ENCODE data around the gene MIPOL1. TPM values are rescaled to one million over a fixed set of nuclear protein-coding genes. Genes with fewer than 3 reads are reported as not detected.

MIPOL1 gene
- total RNA-seq, 1 experiment from 2014 or later = 15.4 TPM

- Histone ChIP-seq H3K4me3 (replicated peaks in 1 of 2; ENCODE audit: low read depth in 1 of 2, low read length in 2 of 2) (no peak overlapping the region), H3K9me2 (ENCODE audit: insufficient read depth) (no peaks in the 10 kb centered on the region), H3K27me3 (ENCODE audit: insufficient read depth, low read length) (no peaks in the 10 kb centered on the region), H3K36me3 (ENCODE audit: control insufficient read depth in 1 of 2, insufficient read depth in 2 of 2, low read length in 2 of 2) (no peaks in the 10 kb centered on the region), H3K9ac (ENCODE audit: low read length) (no peak overlapping the region), H3K9me3 (ENCODE audit: control insufficient read depth in 1 of 2, insufficient read depth in 1 of 2, low read depth in 1 of 2, low read length in 2 of 2) (no peaks in the 10 kb centered on the region), H2AFZ (ENCODE audit: low read depth, low read length, poor library complexity, severe bottlenecking) (no peak overlapping the region), H3K79me2 (ENCODE audit: insufficient read depth, low read length) (no peaks in the 10 kb centered on the region), H3K27ac (ENCODE audit: low read depth, low read length) (no peak overlapping the region), H4K20me1 (ENCODE audit: insufficient read depth) (no peaks in the 10 kb centered on the region), H3K4me1 (ENCODE audit: control insufficient read depth in 1 of 2, insufficient read depth in 2 of 2, low read length in 2 of 2) (no peaks in the 10 kb centered on the region), H3K4me2 (ENCODE audit: low read length) (no peak overlapping the region)
- POLR2A ChIA-PET = no interaction called here
- BruUV-seq (replicated peaks) = no TSS peak
- intact Hi-C loops (cut with micrococcal nuclease) = no loop called here
- DNase-seq (ENCODE audit: low read depth, low spot score) (no peak), ATAC-seq (no peak)
- RAD21 ChIA-PET (ENCODE audit: low non-redundant PET in 1 of 2, low total read pairs in 2 of 2, uncharacterized antibody in 2 of 2, unreplicated experiment in 2 of 2) = no interaction called here
- CTCF ChIA-PET = no interaction called here
- TF ChIP-seq CEBPB (IDR thresholded peaks at IDR 0.05; ENCODE audit: low read depth) (no peak), ZNF274 (IDR thresholded peaks at IDR 0.05; ENCODE audit: low read depth, low read length) (no peak), REST (IDR thresholded peaks at IDR 0.05; ENCODE audit: low read depth) (no peak), ELF1 (IDR thresholded peaks at IDR 0.05; ENCODE audit: borderline replicate concordance, low read depth) (no peak), CBX3 (IDR thresholded peaks at IDR 0.05; ENCODE audit: low read depth) (no peak), JUND (IDR thresholded peaks at IDR 0.05) (no peak)
- TF ChIP-seq, protein P1, sequence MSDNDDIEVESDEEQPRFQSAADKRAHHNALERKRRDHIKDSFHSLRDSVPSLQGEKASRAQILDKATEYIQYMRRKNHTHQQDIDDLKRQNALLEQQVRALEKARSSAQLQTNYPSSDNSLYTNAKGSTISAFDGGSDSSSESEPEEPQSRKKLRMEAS (IDR thresholded peaks at IDR 0.05) = no peak
Observed at GRCh38 chr14:37464192-37464858, 266.6 kb downstream of the MIPOL1 start.

Measured in HCT116 (cell line).